Chondrocyte (in vitro differentiated cells): ENCODE results near the gene CACNA1S. TPM values are rescaled to one million over a fixed set of nuclear protein-coding genes. Genes with fewer than 3 reads are reported as not detected.

Experiments used
- DNase-seq: peaks from one replicate; pipeline ENCODE4 v3.0.0; 2021; ENCODE audit warnings: mixed read lengths, low spot score
- H3K27ac Mint-ChIP-seq: one replicate; pipeline ENCODE4 v1.8.0; 2021; ENCODE audit warnings: mild to moderate bottlenecking, moderate library complexity, mixed read lengths; ENCODE audit not compliant: unreplicated experiment
- H3K27me3 Mint-ChIP-seq: 2 replicates; pipeline ENCODE4 v1.8.0; 2021; ENCODE audit warnings: low read depth, mixed read lengths
- H3K36me3 Mint-ChIP-seq: 2 replicates; pipeline ENCODE4 v1.8.0; 2021; ENCODE audit warnings: low read depth, mixed read lengths
- H3K4me1 Mint-ChIP-seq: 2 replicates; pipeline ENCODE4 v1.8.0; 2021; ENCODE audit warnings: low read depth, mild to moderate bottlenecking, mixed read lengths
- H3K4me3 Mint-ChIP-seq: one replicate; pipeline ENCODE4 v1.8.0; 2021; ENCODE audit warnings: mild to moderate bottlenecking, moderate library complexity, mixed read lengths; ENCODE audit not compliant: unreplicated experiment
- H3K9me3 Mint-ChIP-seq: 2 replicates; pipeline ENCODE4 v1.8.0; 2021; ENCODE audit warnings: low read depth, mixed read lengths
- CTCF ChIP-seq: fragments of 200-600 bp; sonication (generic); IDR thresholded peaks from 2 replicates; pipeline ENCODE4 v1.5.0; 2021; ENCODE audit warnings: antibody characterized with exemption, mild to moderate bottlenecking, moderate library complexity
- total RNA-seq: library from RNA; stranded (reverse); gene quantifications from 3 replicates; pipeline ENCODE4 v1.2.1, GENCODE V29; 2021

The CACNA1S gene
- total RNA-seq, 1 donor from 2014 or later, result 0.40 TPM

- Mint-ChIP-seq H3K27ac (no peak overlapping the region), H3K4me1 (peaks cover 28% of the 10 kb centered on the region), H3K36me3 (peaks cover 26% of the 10 kb centered on the region), H3K27me3 (no peaks in the 10 kb centered on the region), H3K4me3 (no peak overlapping the region), H3K9me3 (no peaks in the 10 kb centered on the region)
- peak; percentile 51 for DNase-seq
- TF ChIP-seq CTCF, result no peak
Measured at GRCh38 chr1:201139756-201140155, 27.5 kb upstream of the CACNA1S start.

- Mint-ChIP-seq H3K4me3 (no peak overlapping the region), H3K27ac (peak overlapping the region; percentile 51), H3K4me1 (peaks cover 28% of the 10 kb centered on the region), H3K27me3 (no peaks in the 10 kb centered on the region), H3K9me3 (no peaks in the 10 kb centered on the region), H3K36me3 (peaks cover 25% of the 10 kb centered on the region)
- peak; percentile 64 for DNase-seq
- no peak for TF ChIP-seq CTCF
Measured at GRCh38 chr1:201139306-201139705, 27.1 kb upstream of the CACNA1S start.

- Mint-ChIP-seq H3K36me3 (peaks cover 21% of the 10 kb centered on the region), H3K9me3 (no peaks in the 10 kb centered on the region), H3K27me3 (no peaks in the 10 kb centered on the region), H3K4me3 (no peak overlapping the region), H3K27ac (peak overlapping the region; percentile 97), H3K4me1 (peaks cover 28% of the 10 kb centered on the region)
- peak; percentile 36 for DNase-seq
- no peak for TF ChIP-seq CTCF
Measured at GRCh38 chr1:201138311-201138840, 26.1 kb upstream of the CACNA1S start.

GRCh38 chr1:201137579-201138310 is 25.5 kb upstream of the CACNA1S start:
- TF ChIP-seq CTCF, result no peak
- DNase-seq, result peak; percentile 90
- Mint-ChIP-seq H3K27me3 (no peaks in the 10 kb centered on the region), H3K27ac (peak overlapping the region; percentile 97), H3K4me1 (peaks cover 28% of the 10 kb centered on the region), H3K4me3 (no peak overlapping the region), H3K9me3 (no peaks in the 10 kb centered on the region), H3K36me3 (peaks cover 22% of the 10 kb centered on the region)

GRCh38 chr1:201137024-201137392 is 24.8 kb upstream of the CACNA1S start:
- Mint-ChIP-seq H3K9me3 (no peaks in the 10 kb centered on the region), H3K27ac (peak overlapping the region; percentile 97), H3K4me3 (no peak overlapping the region), H3K27me3 (no peaks in the 10 kb centered on the region), H3K36me3 (peaks cover 18% of the 10 kb centered on the region), H3K4me1 (peaks cover 28% of the 10 kb centered on the region)
- no peak for TF ChIP-seq CTCF
- peak; percentile 59 for DNase-seq
